HepG2 (cell line): ENCODE measurements around the gene ZFPL1. TPM values are rescaled to one million over a fixed set of nuclear protein-coding genes. Genes with fewer than 3 reads are reported as not detected.

Source experiments
- ATAC-seq: fragments of 200-7000 bp; cut with Tn5 transposase; 3 replicates; pipeline ENCODE4 v1.9.1; 2020; ENCODE audit warnings: mild to moderate bottlenecking, moderate library complexity
- BruUV-seq: library from RNA; stranded (reverse); fragments of 400-500 nt; replicated peaks from 2 replicates; lab custom pipeline; 2021; lab: Mats Ljungman, UMichigan
- CTCF ChIA-PET: fragments of 300-600 bp; formaldehyde crosslinking; extraction: SDS; loops from one replicate; lab custom pipeline; 2021; ENCODE audit warnings: low total read pairs, inconsistent platforms, low intra/inter-chr PET ratio; lab: Yijun Ruan, JAX
- POLR2A ChIA-PET: fragments of 350-600 bp; sonication (Branson Sonifier 250); formaldehyde crosslinking; loops from one replicate; lab custom pipeline; 2020; ENCODE audit warnings: antibody characterized with exemption, inconsistent platforms; lab: Yijun Ruan, JAX
- DNase-seq: peaks from one replicate; pipeline ENCODE4 v3.0.0-alpha.2; 2015; ENCODE audit warnings: low spot score
- FAIRE-seq: peaks from 3 replicates; lab custom pipeline; 2011; peaks lifted over from hg19 to GRCh38; lab: Jason Lieb, UNC
- H2AFZ ChIP-seq: one replicate; pipeline ENCODE4 v1.6.1; 2011; ENCODE audit warnings: low read length, inconsistent platforms
- H3K27ac ChIP-seq: fragments of 300-600 bp; 3 replicates; pipeline ENCODE4 v1.8.0; 2011; ENCODE audit warnings: mixed run types, mild to moderate bottlenecking, mixed read lengths, low read length, inconsistent platforms; ENCODE audit not compliant: insufficient read depth; ENCODE audit errors: extremely low read length
- H3K27me3 ChIP-seq, 2 experiments: fragments of 200-600 bp in 1 of 2; 2 replicates in 1 of 2; 3 replicates in 1 of 2; pipeline versions ENCODE4 v1.6.0 to v1.8.0; 2011; ENCODE audit warnings: low read length in 2 of 2, mild to moderate bottlenecking in 2 of 2, moderate library complexity in 2 of 2, inconsistent platforms in 1 of 2; ENCODE audit not compliant: insufficient read depth in 2 of 2, control insufficient read depth in 1 of 2
- H3K36me3 ChIP-seq, 2 experiments: fragments of 200-600 bp in 1 of 2; replicated peaks in 1 of 2; 2 replicates in 1 of 2; 3 replicates in 1 of 2; pipeline versions ENCODE4 v1.5.1 to v1.8.0; 2011; ENCODE audit warnings: low read length in 2 of 2, inconsistent platforms in 1 of 2; ENCODE audit not compliant: insufficient read depth in 2 of 2, control insufficient read depth in 1 of 2
- H3K4me1 ChIP-seq: 2 replicates; pipeline ENCODE4 v1.5.1; 2012; ENCODE audit warnings: low read length, inconsistent platforms; ENCODE audit not compliant: insufficient read depth
- H3K4me2 ChIP-seq: 2 replicates; pipeline ENCODE4 v1.6.0; 2011; ENCODE audit warnings: low read depth, low read length, inconsistent platforms
- H3K4me3 ChIP-seq, 3 experiments: fragments of 200-600 bp in 1 of 3; sonication (generic), shearing (Covaris generic) in 1 of 3; replicated peaks in 1 of 3; 2 replicates each; pipeline ENCODE4 v1.5.1; 2011 to 2016; ENCODE audit warnings: low read length in 3 of 3, inconsistent platforms in 2 of 3, low read depth in 2 of 3, mild to moderate bottlenecking in 2 of 3, control low read depth in 1 of 3, mixed read lengths in 1 of 3; ENCODE audit not compliant: insufficient read depth in 1 of 3
- H3K79me2 ChIP-seq: one replicate; pipeline ENCODE4 v1.6.1; 2011; ENCODE audit warnings: low read length, inconsistent platforms; ENCODE audit not compliant: insufficient read depth
- H3K9ac ChIP-seq: 2 replicates; pipeline ENCODE4 v1.6.0; 2011; ENCODE audit warnings: mild to moderate bottlenecking, low read depth, low read length, inconsistent platforms; ENCODE audit not compliant: insufficient read depth
- H3K9me3 ChIP-seq: 2 replicates; pipeline ENCODE4 v1.5.1; 2012; ENCODE audit warnings: mild to moderate bottlenecking, low read length
- H4K20me1 ChIP-seq: 2 replicates; pipeline ENCODE4 v1.6.0; 2011; ENCODE audit warnings: inconsistent platforms, mild to moderate bottlenecking, low read length, moderate library complexity; ENCODE audit not compliant: insufficient read depth
- MEIS2 ChIP-seq: sonication (generic); formaldehyde crosslinking; IDR thresholded peaks from 2 replicates; pipeline ENCODE4 v1.9.0; 2021; ENCODE audit warnings: mild to moderate bottlenecking, missing genetic modification reagents
- PRDM10 ChIP-seq: sonication (generic); formaldehyde crosslinking; IDR thresholded peaks from 2 replicates; pipeline ENCODE4 v1.4.0; 2020; ENCODE audit warnings: low read depth, missing genetic modification reagents
- SIX1 ChIP-seq: sonication (generic); formaldehyde crosslinking; IDR thresholded peaks from 2 replicates; pipeline ENCODE4 v1.4.0; 2020; ENCODE audit warnings: missing genetic modification reagents, borderline replicate concordance
- TP53 ChIP-seq: sonication (generic); formaldehyde crosslinking; conservative IDR thresholded peaks from 2 replicates; pipeline ENCODE4 v1.4.0; 2020; ENCODE audit warnings: missing genetic modification reagents
- XRCC5 ChIP-seq: fragments of 200-400 bp; formaldehyde crosslinking; optimal IDR thresholded peaks from 2 replicates; pipeline ENCODE3; 2017; ENCODE audit warnings: mild to moderate bottlenecking, low read length
- ZNF367 ChIP-seq: sonication (generic); formaldehyde crosslinking; IDR thresholded peaks from 2 replicates; pipeline ENCODE4 v1.4.0; 2020; ENCODE audit warnings: missing genetic modification reagents, borderline replicate concordance
- ZNF839 ChIP-seq: sonication (generic); formaldehyde crosslinking; IDR thresholded peaks from 2 replicates; pipeline ENCODE4 v1.4.0; 2020; ENCODE audit warnings: missing genetic modification reagents, mild to moderate bottlenecking, borderline replicate concordance
- ZNF891 ChIP-seq: sonication (generic); formaldehyde crosslinking; IDR thresholded peaks from 2 replicates; pipeline ENCODE4 v1.5.0; 2020; ENCODE audit warnings: mild to moderate bottlenecking, missing genetic modification reagents
- ZSCAN5A ChIP-seq: sonication (generic); formaldehyde crosslinking; IDR thresholded peaks from 2 replicates; pipeline ENCODE4 v1.8.0; 2022; ENCODE audit warnings: mild to moderate bottlenecking, missing genetic modification reagents, borderline replicate concordance
- WGBS: methylation state at CpG from one replicate; pipeline ENCODE4 v1.1.6; 2017; ENCODE audit warnings: low lambda C conversion rate; 5-methylcytosine and 5-hydroxymethylcytosine counted together
- in situ Hi-C: cut with HindIII; loops from 2 replicates; pipeline ENCODE4 v1.10.0; 2017; ENCODE audit warnings: low pct_unique_long_range_greater_than_20kb; ENCODE audit not compliant: extremely low pct_ligation_motif_present
- intact Hi-C: fragments of 100-400 bp; cut with micrococcal nuclease; formaldehyde crosslinking; loops from one replicate; pipeline ENCODE4 v1.10.0; 2022; ENCODE audit not compliant: unreplicated experiment
- polyA plus RNA-seq, 8 experiments: library from polyadenylated mRNA; depleted of rRNA in 3 of 8; stranded (reverse) in 7 of 8; unstranded in 1 of 8; fragments of >200 nt; fragmentation: Illumina TruSeq in 4 of 8; extraction: Trizol in 4 of 8; gene quantifications; 2 replicates each; pipeline versions ENCODE4 v1.2.1 to v1.2.3, GENCODE V29; 2011 to 2016; ENCODE audit warnings: low read depth in 4 of 8, missing spikeins in 1 of 8, mixed read lengths in 1 of 8; ENCODE audit not compliant: insufficient read depth in 1 of 8
- total RNA-seq, 5 experiments: library from RNA; depleted of rRNA; stranded (reverse); fragments of >200 nt; fragmentation: Illumina TruSeq; extraction: Trizol; gene quantifications; 2 replicates each; pipeline ENCODE4 v1.2.3, GENCODE V29; 2016; ENCODE audit warnings: low read depth in 1 of 5
- TF ChIP-seq, protein P1 (sequence below): sonication (generic); formaldehyde crosslinking; IDR thresholded peaks from 2 replicates; pipeline ENCODE4 v1.4.0; 2020; ENCODE audit warnings: mild to moderate bottlenecking, missing genetic modification reagents, borderline replicate concordance
- TF ChIP-seq, protein P2 (sequence below): sonication (generic); formaldehyde crosslinking; IDR thresholded peaks from 2 replicates; pipeline ENCODE4 v1.4.0; 2020; ENCODE audit warnings: missing genetic modification reagents

The ZFPL1 gene
- total and polyA plus RNA-seq, 2 of the 13 experiments (the other 11 are each of a cell fraction or from before 2014, with no cell fraction given): 32.2 to 56.0 TPM

GRCh38 chr11:65124480-65125196, 40.6 kb downstream of the ZFPL1 start:
- peaks cover 42% of the 10 kb centered on the region for H3K79me2 ChIP-seq
- no peak overlapping the region for H2AFZ ChIP-seq
- H3K4me3 ChIP-seq: no peak overlapping the region
- H3K27ac ChIP-seq: no peak overlapping the region
- ChIA-PET CTCF (no interaction called here), POLR2A (interaction anchor here (1.0 to 4.7 kb wide), 2 partner anchors 11 to 57 kb away, joined by 3 to 105 read pairs; partner anchors contain the start of genes CAPN1 and SYVN1)
- DNase-seq (no peak), FAIRE-seq (no peak), ATAC-seq (no peak)
- no peak overlapping the region for H3K9ac ChIP-seq
- H3K4me2 ChIP-seq: no peak overlapping the region
- no TSS peak for BruUV-seq
- intact Hi-C loops (no loop called here), in situ Hi-C loops (no loop called here)
- H4K20me1 ChIP-seq: no peaks in the 10 kb centered on the region
- 94% methylated on average over 4 of the region's 5 CpGs for WGBS
- H3K36me3 ChIP-seq: peaks cover 33 to 63% of the 10 kb centered on the region in 2 experiments
- no peaks in the 10 kb centered on the region for H3K9me3 ChIP-seq
- H3K4me1 ChIP-seq: peaks cover 37% of the 10 kb centered on the region
- no peaks in the 10 kb centered on the region; a peak in 1 of 5 replicates for H3K27me3 ChIP-seq
- TF ChIP-seq SIX1: no peak
- no peak for TF ChIP-seq TP53 (CRISPR knock-in tag)
- TF ChIP-seq, protein P1, sequence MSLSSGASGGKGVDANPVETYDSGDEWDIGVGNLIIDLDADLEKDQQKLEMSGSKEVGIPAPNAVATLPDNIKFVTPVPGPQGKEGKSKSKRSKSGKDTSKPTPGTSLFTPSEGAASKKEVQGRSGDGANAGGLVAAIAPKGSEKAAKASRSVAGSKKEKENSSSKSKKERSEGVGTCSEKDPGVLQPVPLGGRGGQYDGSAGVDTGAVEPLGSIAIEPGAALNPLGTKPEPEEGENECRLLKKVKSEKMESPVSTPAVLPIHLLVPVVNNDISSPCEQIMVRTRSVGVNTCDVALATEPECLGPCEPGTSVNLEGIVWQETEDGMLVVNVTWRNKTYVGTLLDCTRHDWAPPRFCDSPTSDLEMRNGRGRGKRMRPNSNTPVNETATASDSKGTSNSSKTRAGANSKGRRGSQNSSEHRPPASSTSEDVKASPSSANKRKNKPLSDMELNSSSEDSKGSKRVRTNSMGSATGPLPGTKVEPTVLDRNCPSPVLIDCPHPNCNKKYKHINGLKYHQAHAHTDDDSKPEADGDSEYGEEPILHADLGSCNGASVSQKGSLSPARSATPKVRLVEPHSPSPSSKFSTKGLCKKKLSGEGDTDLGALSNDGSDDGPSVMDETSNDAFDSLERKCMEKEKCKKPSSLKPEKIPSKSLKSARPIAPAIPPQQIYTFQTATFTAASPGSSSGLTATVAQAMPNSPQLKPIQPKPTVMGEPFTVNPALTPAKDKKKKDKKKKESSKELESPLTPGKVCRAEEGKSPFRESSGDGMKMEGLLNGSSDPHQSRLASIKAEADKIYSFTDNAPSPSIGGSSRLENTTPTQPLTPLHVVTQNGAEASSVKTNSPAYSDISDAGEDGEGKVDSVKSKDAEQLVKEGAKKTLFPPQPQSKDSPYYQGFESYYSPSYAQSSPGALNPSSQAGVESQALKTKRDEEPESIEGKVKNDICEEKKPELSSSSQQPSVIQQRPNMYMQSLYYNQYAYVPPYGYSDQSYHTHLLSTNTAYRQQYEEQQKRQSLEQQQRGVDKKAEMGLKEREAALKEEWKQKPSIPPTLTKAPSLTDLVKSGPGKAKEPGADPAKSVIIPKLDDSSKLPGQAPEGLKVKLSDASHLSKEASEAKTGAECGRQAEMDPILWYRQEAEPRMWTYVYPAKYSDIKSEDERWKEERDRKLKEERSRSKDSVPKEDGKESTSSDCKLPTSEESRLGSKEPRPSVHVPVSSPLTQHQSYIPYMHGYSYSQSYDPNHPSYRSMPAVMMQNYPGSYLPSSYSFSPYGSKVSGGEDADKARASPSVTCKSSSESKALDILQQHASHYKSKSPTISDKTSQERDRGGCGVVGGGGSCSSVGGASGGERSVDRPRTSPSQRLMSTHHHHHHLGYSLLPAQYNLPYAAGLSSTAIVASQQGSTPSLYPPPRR (CRISPR knock-in tag): no peak
- no peak for TF ChIP-seq PRDM10
- no peak for TF ChIP-seq ZNF891 (CRISPR knock-in tag)
- no peak for TF ChIP-seq ZNF367 (CRISPR knock-in tag)
- TF ChIP-seq MEIS2 (CRISPR knock-in tag): no peak
- TF ChIP-seq ZSCAN5A (CRISPR knock-in tag): no peak
- no peak for TF ChIP-seq ZNF839 (CRISPR knock-in tag)
- no peak for TF ChIP-seq XRCC5
- TF ChIP-seq, protein P2, sequence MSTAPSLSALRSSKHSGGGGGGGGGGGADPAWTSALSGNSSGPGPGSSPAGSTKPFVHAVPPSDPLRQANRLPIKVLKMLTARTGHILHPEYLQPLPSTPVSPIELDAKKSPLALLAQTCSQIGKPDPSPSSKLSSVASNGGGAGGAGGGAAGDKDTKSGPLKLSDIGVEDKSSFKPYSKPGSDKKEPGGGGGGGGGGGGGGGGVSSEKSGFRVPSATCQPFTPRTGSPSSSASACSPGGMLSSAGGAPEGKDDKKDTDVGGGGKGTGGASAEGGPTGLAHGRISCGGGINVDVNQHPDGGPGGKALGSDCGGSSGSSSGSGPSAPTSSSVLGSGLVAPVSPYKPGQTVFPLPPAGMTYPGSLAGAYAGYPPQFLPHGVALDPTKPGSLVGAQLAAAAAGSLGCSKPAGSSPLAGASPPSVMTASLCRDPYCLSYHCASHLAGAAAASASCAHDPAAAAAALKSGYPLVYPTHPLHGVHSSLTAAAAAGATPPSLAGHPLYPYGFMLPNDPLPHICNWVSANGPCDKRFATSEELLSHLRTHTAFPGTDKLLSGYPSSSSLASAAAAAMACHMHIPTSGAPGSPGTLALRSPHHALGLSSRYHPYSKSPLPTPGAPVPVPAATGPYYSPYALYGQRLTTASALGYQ (CRISPR knock-in tag): no peak
